ENCODE measurements around the gene MTMR12. TPM values are rescaled to one million over a fixed set of nuclear protein-coding genes. Genes with fewer than 3 reads are reported as not detected.
A peak's percentile ranks its signal among the peaks of the same experiment; 100 is the strongest.

MTMR12 gene
- total and polyA plus RNA-seq, 2 of the 13 experiments (the other 11 are each of a cell fraction or from before 2014, with no cell fraction given) = 23.4 to 36.6 TPM

- TF ChIP-seq SMC3 (IDR thresholded peaks at IDR 0.05; ENCODE audit: low read length) (peak; percentile 90), ZNF572 (CRISPR knock-in tag; IDR thresholded peaks at IDR 0.05) (no peak), CCAR2 (optimal IDR thresholded peaks at IDR 0.05; ENCODE audit: low read depth, low read length) (no peak), USF2 (IDR thresholded peaks at IDR 0.05; ENCODE audit: low read depth, low read length) (no peak), USF2 (CRISPR knock-in tag; IDR thresholded peaks at IDR 0.05; ENCODE audit: borderline replicate concordance) (no peak), ZNF850 (CRISPR knock-in tag; conservative IDR thresholded peaks at IDR 0.05) (no peak), KAT8 (CRISPR knock-in tag; IDR thresholded peaks at IDR 0.05) (no peak), ZNF878 (CRISPR knock-in tag; IDR thresholded peaks at IDR 0.05) (no peak), BRCA1 (CRISPR knock-in tag; IDR thresholded peaks at IDR 0.05) (no peak), ZNF552 (CRISPR knock-in tag; IDR thresholded peaks at IDR 0.05; ENCODE audit: borderline replicate concordance) (no peak), HDAC2 (CRISPR knock-in tag; IDR thresholded peaks at IDR 0.05) (peak; percentile 23; the same call in 1 of the 2 replicates), RFX1 (IDR thresholded peaks at IDR 0.05) (no peak), PHF20 (CRISPR knock-in tag; IDR thresholded peaks at IDR 0.05) (no peak), ZNF558 (CRISPR knock-in tag; IDR thresholded peaks at IDR 0.05; ENCODE audit: borderline replicate concordance) (no peak), CEBPZ (IDR thresholded peaks at IDR 0.05; ENCODE audit: low read length) (no peak), ZNF562 (CRISPR knock-in tag; IDR thresholded peaks at IDR 0.05; ENCODE audit: borderline replicate concordance) (no peak), ZNF609 (CRISPR knock-in tag; IDR thresholded peaks at IDR 0.05; ENCODE audit: borderline replicate concordance) (peak; percentile 24; the same call in 1 of the 2 replicates), NR0B2 (CRISPR knock-in tag; IDR thresholded peaks at IDR 0.05) (no peak), RCOR2 (CRISPR knock-in tag; IDR thresholded peaks at IDR 0.05) (peak; percentile 81; the same call in 1 of the 2 replicates)
These were observed 16.7 kb upstream of the MTMR12 start (continued) for GRCh38 chr5:32329395-32329834.

Measured in HepG2 (cell line).